ENCODE measurements around the gene ATP11A. TPM values are rescaled to one million over a fixed set of nuclear protein-coding genes. Genes with fewer than 3 reads are reported as not detected.

ATP11A gene
- total and polyA plus RNA-seq, 2 experiments from 2014 or later = 4.9 to 5.0 TPM

- Histone ChIP-seq H3K79me2 (ENCODE audit: insufficient read depth) (no peaks in the 10 kb centered on the region), H3K4me1 (ENCODE audit: insufficient read depth) (no peaks in the 10 kb centered on the region), H3K9me2 (ENCODE audit: insufficient read depth) (no peaks in the 10 kb centered on the region), H3K27ac (no peak overlapping the region), H3K9me3 (ENCODE audit: low read depth) (no peaks in the 10 kb centered on the region), H2AFZ (no peak overlapping the region), H4K20me1 (ENCODE audit: insufficient read depth) (no peaks in the 10 kb centered on the region), H3K27me3 (replicated peaks; ENCODE audit: insufficient read depth) (no peaks in the 10 kb centered on the region), H3K4me3 (no peak overlapping the region), H3K4me2 (ENCODE audit: unreplicated experiment) (no peak overlapping the region), H3K9ac (no peak overlapping the region), H3K36me3 (ENCODE audit: low read depth) (no peaks in the 10 kb centered on the region), H3F3A (ENCODE audit: insufficient read depth) (no peaks in the 10 kb centered on the region)
- in situ Hi-C loops (cut with MboI) = no loop called here
- DNase-seq = no peak
- 93 to 94% methylated on average over 5 of the region's 5 CpGs for WGBS, 2 experiments (ENCODE audit: low coverage in 1 of 2, low lambda C conversion rate in 2 of 2, missing lambda C conversion rate in 2 of 2)
- TF ChIP-seq EZH2 (IDR thresholded peaks at IDR 0.05; ENCODE audit: insufficient read depth, poor library complexity, severe bottlenecking) (no peak), EZH2phosphoT487 (IDR thresholded peaks at IDR 0.05; ENCODE audit: insufficient read depth, low read depth) (no peak)
Observed at GRCh38 chr13:112804374-112804773, 114.5 kb downstream of the ATP11A start.

- Histone ChIP-seq H3K9me2 (ENCODE audit: insufficient read depth) (no peaks in the 10 kb centered on the region), H3K4me1 (ENCODE audit: insufficient read depth) (no peaks in the 10 kb centered on the region), H3K9me3 (ENCODE audit: low read depth) (no peaks in the 10 kb centered on the region), H2AFZ (no peak overlapping the region), H3K27me3 (replicated peaks; ENCODE audit: insufficient read depth) (no peaks in the 10 kb centered on the region), H3K27ac (no peak overlapping the region), H3F3A (ENCODE audit: insufficient read depth) (no peaks in the 10 kb centered on the region), H3K79me2 (ENCODE audit: insufficient read depth) (no peaks in the 10 kb centered on the region), H4K20me1 (ENCODE audit: insufficient read depth) (no peaks in the 10 kb centered on the region), H3K4me3 (no peak overlapping the region), H3K4me2 (ENCODE audit: unreplicated experiment) (no peak overlapping the region), H3K9ac (no peak overlapping the region), H3K36me3 (ENCODE audit: low read depth) (no peaks in the 10 kb centered on the region)
- WGBS, 2 experiments (ENCODE audit: low coverage in 1 of 2, low lambda C conversion rate in 2 of 2, missing lambda C conversion rate in 2 of 2) = 94 to 95% methylated on average over 36 of the region's 36 CpGs
- DNase-seq = no peak
- TF ChIP-seq EZH2phosphoT487 (IDR thresholded peaks at IDR 0.05; ENCODE audit: insufficient read depth, low read depth) = no peak
- no peak for TF ChIP-seq EZH2 (IDR thresholded peaks at IDR 0.05; ENCODE audit: insufficient read depth, poor library complexity, severe bottlenecking)
- in situ Hi-C loops (cut with MboI) = no loop called here
Observed at GRCh38 chr13:112806739-112807652, 117.2 kb downstream of the ATP11A start.

- Histone ChIP-seq H3K9ac (no peak overlapping the region), H3K36me3 (ENCODE audit: low read depth) (no peaks in the 10 kb centered on the region), H3F3A (ENCODE audit: insufficient read depth) (no peaks in the 10 kb centered on the region), H3K27ac (no peak overlapping the region), H2AFZ (no peak overlapping the region), H3K79me2 (ENCODE audit: insufficient read depth) (no peaks in the 10 kb centered on the region), H3K4me2 (ENCODE audit: unreplicated experiment) (no peak overlapping the region), H4K20me1 (ENCODE audit: insufficient read depth) (no peaks in the 10 kb centered on the region), H3K4me3 (no peak overlapping the region), H3K27me3 (replicated peaks; ENCODE audit: insufficient read depth) (no peaks in the 10 kb centered on the region), H3K4me1 (ENCODE audit: insufficient read depth) (no peaks in the 10 kb centered on the region), H3K9me2 (ENCODE audit: insufficient read depth) (no peaks in the 10 kb centered on the region), H3K9me3 (ENCODE audit: low read depth) (no peaks in the 10 kb centered on the region)
- DNase-seq = no peak
- TF ChIP-seq EZH2phosphoT487 (IDR thresholded peaks at IDR 0.05; ENCODE audit: insufficient read depth, low read depth) (no peak), EZH2 (IDR thresholded peaks at IDR 0.05; ENCODE audit: insufficient read depth, poor library complexity, severe bottlenecking) (no peak)
- in situ Hi-C loops (cut with MboI) = no loop called here
- 84 to 85% methylated on average over 23 to 24 of the region's 24 CpGs for WGBS, 2 experiments (ENCODE audit: low coverage in 1 of 2, low lambda C conversion rate in 2 of 2, missing lambda C conversion rate in 2 of 2)
Observed at GRCh38 chr13:112807653-112808376, 118.0 kb downstream of the ATP11A start.

DNA sequence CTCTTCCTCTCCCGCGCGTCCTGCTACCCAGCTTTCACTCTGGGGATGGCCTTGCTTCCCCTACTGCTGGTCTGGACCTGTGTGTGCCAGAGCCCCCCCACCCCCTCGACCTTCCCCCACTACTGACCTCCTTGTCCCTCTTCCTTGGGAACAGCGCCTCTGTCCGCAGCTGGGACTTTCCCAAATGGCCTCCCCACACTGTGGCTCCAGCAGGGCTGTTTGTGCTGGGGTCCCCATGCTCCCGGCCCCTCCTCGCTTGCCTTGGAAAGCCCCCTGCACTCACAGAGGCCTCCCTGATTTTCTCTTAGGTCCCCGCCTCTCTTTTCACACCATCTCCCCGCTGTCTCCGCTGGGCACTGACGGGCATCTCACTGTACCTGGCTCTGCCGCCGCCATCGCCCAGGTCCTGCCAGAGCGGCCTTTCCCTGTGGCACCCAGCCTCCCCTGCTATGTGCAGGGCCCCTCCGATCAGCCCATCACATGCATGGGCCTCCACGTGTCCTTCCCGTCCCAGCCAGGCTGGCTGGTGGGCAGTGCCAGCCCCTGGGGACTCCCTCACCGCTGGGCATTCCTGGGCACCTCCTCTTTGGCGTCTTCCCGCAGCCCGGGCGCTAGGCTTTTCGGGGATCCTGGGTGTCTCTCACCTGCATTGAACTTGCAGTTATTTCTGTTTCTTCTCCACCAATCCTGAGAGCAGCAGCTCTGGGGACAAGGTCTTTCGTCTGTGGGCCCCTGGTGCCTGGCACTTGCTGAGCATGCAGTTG lies 118.7 kb downstream of the ATP11A start:
- Histone ChIP-seq H3K4me3 (no peak overlapping the region), H3K9me2 (ENCODE audit: insufficient read depth) (no peaks in the 10 kb centered on the region), H3F3A (ENCODE audit: insufficient read depth) (no peaks in the 10 kb centered on the region), H3K9me3 (ENCODE audit: low read depth) (no peaks in the 10 kb centered on the region), H3K36me3 (ENCODE audit: low read depth) (no peaks in the 10 kb centered on the region), H3K4me1 (ENCODE audit: insufficient read depth) (no peaks in the 10 kb centered on the region), H3K79me2 (ENCODE audit: insufficient read depth) (no peaks in the 10 kb centered on the region), H2AFZ (no peak overlapping the region), H4K20me1 (ENCODE audit: insufficient read depth) (no peaks in the 10 kb centered on the region), H3K27ac (no peak overlapping the region), H3K27me3 (replicated peaks; ENCODE audit: insufficient read depth) (no peaks in the 10 kb centered on the region), H3K9ac (no peak overlapping the region), H3K4me2 (ENCODE audit: unreplicated experiment) (no peak overlapping the region)
- no peak for DNase-seq
- WGBS, 2 experiments (ENCODE audit: low coverage in 1 of 2, low lambda C conversion rate in 2 of 2, missing lambda C conversion rate in 2 of 2) = 90 to 96% methylated on average over 22 to 26 of the region's 26 CpGs
- TF ChIP-seq EZH2phosphoT487 (IDR thresholded peaks at IDR 0.05; ENCODE audit: insufficient read depth, low read depth) (no peak), EZH2 (IDR thresholded peaks at IDR 0.05; ENCODE audit: insufficient read depth, poor library complexity, severe bottlenecking) (no peak)
- in situ Hi-C loops (cut with MboI) = no loop called here
